HepG2 (cell line): Measurements from ENCODE around the gene MEGF11.

ENCODE experiments used
- AFF4 ChIP-seq: sonication (generic); formaldehyde crosslinking; IDR thresholded peaks from 2 replicates; pipeline ENCODE4 v1.4.0; 2020; ENCODE audit warnings: missing genetic modification reagents
- MXI1 ChIP-seq: IDR thresholded peaks from 3 replicates; pipeline ENCODE4 v1.6.1; 2012; ENCODE audit warnings: low read depth, low read length, inconsistent platforms, borderline replicate concordance
- PRDM10 ChIP-seq: sonication (generic); formaldehyde crosslinking; IDR thresholded peaks from 2 replicates; pipeline ENCODE4 v1.4.0; 2020; ENCODE audit warnings: low read depth, missing genetic modification reagents
- REST ChIP-seq, 2 experiments: IDR thresholded peaks; 2 replicates each; pipeline ENCODE4 v1.6.1; 2011 to 2012; ENCODE audit warnings: low read length in 2 of 2, borderline replicate concordance in 1 of 2, low read depth in 1 of 2, mild to moderate bottlenecking in 1 of 2, moderate library complexity in 1 of 2

- no peak for TF ChIP-seq MXI1
- TF ChIP-seq REST (IDR thresholded peaks at IDR 0.05; ENCODE audit: borderline replicate concordance in 1 of 2, low read depth in 1 of 2, low read length in 2 of 2) = no peak
- TF ChIP-seq PRDM10 (CRISPR knock-in tag) = no peak
- no peak for TF ChIP-seq AFF4 (CRISPR knock-in tag)
Measured at GRCh38 chr15:65968511-65968910, 285.0 kb downstream of the MEGF11 start.
